HPDE6-E6E7 (cell line): ENCODE measurements around the gene HTATSF1.

Source experiments
- DNase-seq: peaks from one replicate; pipeline ENCODE4 v3.0.0; 2011; ENCODE audit warnings: missing footprints; ENCODE audit errors: extremely low spot score

HTATSF1 gene

DNA sequence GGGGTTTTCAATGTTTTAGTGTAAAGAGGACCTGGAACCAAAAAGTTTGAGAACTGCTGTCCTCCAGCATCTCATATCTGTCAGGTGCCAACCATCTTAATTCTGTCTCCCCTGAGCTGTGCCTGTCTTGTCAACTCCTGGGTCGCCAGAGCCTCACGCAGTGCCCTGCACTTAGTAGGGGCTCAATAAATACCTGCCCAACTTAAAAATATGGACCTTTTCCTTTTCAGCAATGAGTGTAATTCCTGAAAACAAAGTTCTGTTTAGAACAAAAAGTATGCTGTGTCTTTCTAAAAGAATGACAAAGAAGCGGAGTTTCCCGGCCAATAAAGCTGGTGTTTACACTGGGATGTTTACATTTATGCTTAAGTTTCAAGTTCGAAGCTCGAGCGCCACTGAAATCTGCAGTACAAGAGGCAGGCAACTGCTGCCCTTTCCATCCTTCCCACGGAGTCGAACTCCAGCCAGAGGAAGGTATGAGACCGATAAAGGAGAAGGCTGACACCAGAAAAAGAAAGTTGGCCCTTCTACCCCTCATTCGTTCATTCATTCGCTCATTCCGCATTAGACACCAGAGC, 1.1 kb upstream of the HTATSF1 start:
- DNase-seq = no peak

GRCh38 chrX:136496764-136497555, 432 bp upstream of the HTATSF1 start:
- DNase-seq = peak; percentile 28

DNA sequence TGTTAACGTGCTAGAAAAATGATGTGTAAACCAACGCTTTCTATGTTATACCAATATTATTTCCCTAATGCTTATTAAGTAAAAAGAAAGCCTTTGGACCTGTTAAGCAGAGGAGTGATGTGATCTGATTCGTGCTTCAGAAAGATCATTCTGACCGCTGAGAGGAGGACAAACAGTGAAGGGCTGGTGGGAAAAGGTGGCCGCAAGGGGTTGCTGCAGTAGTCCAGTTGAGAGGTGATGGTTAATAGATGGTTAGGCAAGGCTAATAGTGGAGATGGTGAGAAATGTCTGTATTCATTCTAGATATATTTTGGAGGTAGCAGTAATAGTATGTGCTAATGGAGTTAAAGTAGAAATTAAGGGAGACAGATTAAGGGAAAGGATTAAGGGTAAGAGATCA, 21.7 kb downstream of the HTATSF1 start:
- DNase-seq = no peak

DNA sequence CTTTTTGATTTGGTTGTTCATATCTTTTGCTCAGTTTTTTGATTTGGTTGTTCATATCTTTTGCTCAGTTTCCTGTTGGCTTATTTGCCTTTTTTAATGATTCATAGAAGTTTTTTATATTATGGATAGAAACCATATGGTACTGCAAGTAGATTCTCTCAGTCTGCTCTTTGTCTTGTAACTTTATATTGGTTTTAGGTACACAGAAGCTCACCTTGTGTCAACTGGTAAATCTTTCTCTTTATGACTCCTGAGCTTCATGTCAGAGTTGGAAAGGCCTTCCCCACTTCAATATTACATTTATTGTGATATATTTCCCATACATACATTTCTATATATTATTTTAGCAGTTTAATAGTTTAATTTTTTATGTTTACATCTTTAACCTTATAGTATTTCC, 26.4 kb downstream of the HTATSF1 start:
- DNase-seq = no peak

DNA sequence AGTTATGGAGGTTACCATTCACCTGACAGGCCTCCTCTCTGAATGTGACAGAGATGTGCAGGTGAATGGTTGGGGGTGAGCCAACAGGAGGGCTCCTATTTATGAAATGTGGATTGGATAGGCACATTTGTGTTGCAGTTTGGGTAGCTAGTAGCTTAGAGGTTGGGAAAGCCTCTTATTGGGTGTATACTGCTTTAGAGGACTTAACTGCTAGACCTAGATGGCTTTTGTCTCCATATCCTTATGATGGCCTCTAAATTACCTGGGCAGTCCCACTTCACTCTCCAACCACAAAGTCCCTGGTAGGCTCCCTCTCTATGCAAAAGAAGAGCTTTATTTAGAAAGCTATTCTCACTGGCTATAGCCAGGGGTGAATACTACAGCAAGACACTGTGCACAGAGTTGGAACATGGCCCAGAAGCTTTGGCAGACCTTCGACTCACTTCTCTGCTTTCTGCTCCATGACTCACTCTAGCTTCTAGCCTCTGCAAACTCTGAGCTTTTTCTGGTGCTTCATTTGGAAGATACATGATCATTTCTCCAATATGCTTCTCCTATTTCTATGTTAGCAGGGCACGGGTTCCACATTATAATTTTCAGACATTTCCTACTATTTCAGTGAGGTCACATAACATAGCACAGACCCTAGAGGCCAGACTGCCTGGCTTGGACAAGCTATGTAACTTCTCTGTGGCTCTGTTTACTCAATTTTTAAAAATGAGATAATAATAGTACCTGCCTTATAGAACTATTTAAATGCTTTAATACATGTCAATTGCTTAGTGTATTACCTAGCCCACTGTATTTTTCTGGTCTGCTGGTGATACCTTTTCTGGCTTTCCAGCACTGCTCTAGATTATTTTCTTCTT, 28.6 kb downstream of the HTATSF1 start:
- DNase-seq = peak; percentile 37

DNA sequence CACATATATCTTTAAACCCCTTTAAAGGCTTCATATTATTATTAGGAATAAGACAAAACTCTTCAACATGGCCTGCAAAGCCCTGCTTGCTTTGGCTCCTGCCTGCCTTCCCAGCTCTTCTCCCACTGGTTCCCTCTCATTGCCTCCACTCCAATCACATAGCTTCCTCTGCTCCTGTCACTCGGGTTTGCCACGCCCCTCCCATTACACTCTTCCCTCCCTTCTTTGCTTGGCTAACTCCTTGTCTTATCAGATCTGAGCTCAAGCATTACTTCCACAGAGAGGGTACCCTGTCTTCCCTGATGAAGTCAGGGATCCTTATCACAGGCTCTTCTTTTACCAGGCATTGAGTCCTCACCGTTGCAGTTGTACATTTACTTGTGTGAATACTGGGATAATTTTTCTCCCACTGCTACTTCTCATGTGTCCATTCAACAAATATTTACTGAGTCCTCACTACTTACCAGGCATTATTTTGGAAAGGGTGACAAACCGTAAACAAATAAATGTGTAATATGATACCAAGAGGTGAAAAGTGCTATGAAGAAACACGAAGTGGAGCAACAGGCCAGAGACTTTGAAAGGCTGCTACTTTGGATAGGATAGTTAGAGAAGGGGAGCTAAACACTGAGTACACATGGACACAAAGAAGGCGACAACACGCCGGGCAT, 31.4 kb downstream of the HTATSF1 start:
- DNase-seq = no peak

DNA sequence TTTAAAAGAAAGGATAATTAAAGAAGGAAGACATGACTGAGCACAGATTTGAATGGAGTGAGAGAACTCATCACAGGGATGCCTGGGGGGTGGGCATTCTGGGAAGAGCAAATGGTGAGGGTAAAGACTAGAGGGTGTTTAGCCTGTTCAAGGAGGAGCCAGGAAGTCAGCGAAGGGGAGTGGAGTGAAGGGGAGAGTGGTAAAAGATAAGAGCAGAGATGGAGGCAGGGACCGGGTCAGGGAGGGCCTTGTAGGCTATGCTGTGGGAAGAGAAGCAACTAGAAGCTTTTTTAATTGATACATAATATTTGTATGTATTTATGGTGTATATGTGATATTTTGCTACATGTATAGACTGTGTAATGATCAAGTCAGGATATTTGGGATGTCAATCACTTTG, 32.4 kb downstream of the HTATSF1 start:
- DNase-seq = no peak

- peak; percentile 22 for DNase-seq
These were observed 34.6 kb downstream of the HTATSF1 start, which contains the start of gene VGLL1 for GRCh38 chrX:136531951-136532350. Gene VGLL1 (plus strand): TSS chrX:136532215. CDS start chrX:136536021, 3,806 bp downstream.

- no peak for DNase-seq
These were observed 36.7 kb downstream of the HTATSF1 start for GRCh38 chrX:136534131-136534530.

DNA sequence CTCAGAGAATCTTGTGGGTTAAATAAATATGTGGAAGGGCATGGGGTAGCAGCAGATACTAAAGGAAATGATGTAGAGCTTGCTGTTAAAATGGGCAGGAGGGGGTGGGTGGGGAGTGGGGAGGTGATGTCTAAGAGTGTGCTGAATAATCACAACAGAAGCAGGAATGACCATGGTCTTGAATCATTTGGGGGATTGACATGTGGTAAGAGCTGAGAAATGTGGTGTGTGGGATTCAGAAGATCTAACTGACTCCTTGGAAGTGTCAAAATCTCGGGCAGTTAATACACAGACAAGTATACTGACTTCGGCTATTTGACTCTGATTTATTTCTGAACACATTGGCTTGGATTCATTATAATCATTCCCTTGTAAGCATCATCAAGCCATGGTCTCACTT, 41.4 kb downstream of the HTATSF1 start:
- DNase-seq = no peak

DNA sequence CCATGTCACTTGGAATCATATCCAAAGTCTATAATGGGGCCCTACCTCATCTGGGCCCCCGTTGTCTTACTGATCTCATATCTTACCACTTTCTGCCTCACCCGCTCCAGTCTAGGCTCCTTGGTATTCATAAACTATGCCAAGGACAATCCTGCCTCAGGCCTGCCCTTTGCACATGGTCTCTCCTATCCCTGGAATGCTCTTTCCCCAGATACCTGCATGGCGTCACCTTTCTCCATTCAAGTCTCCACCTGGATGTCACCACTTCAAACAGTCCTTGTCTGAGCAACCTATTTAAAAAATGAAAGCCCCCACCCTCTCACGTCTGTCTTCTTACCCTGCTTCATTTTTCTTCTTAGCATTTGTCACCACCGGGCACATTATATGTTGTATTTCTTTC, 42.8 kb downstream of the HTATSF1 start:
- no peak for DNase-seq

DNA sequence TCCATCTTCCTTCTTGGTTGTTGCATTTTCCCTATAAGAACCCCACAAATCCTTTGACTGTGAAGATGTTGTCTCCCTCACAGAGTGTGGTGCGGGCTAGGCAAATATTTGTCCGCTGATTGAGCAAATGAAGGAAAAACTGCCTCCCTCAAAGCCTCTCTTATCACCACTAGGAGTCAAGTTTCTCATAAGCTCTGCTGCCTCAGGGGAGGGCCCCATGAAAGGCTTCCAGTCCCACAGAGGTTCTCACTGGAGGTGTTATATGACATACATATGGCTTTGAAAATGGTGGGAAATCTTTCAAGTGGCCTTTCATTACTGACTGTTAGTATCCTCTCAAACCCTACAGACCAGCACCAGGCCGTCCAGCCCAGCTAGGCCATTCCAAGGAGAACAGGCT, 43.9 kb downstream of the HTATSF1 start:
- no peak for DNase-seq

GRCh38 chrX:136542281-136542680, 44.9 kb downstream of the HTATSF1 start:
- no peak for DNase-seq

DNA sequence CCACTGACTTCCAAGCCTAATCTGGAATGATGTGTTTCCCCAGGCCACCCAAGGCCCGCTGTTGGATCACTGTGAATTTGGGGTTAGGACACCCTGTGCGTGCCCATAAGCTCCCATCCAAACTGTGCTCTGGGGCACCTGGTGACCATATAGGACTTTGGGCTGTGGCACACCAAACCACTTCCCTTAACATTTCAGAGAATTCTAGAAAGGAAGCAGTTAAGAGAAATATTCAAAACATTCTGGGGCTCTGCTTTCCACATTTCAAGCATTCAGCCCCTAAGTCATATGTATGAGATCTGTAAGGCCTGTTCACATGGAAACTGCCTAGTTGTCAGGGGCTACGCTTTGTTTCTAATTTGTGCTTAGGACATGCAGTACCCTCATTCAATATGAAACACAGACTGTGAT, 49.0 kb downstream of the HTATSF1 start:
- DNase-seq = no peak

- no peak for DNase-seq
These were observed 51.8 kb downstream of the HTATSF1 start for GRCh38 chrX:136549226-136549625.

DNA sequence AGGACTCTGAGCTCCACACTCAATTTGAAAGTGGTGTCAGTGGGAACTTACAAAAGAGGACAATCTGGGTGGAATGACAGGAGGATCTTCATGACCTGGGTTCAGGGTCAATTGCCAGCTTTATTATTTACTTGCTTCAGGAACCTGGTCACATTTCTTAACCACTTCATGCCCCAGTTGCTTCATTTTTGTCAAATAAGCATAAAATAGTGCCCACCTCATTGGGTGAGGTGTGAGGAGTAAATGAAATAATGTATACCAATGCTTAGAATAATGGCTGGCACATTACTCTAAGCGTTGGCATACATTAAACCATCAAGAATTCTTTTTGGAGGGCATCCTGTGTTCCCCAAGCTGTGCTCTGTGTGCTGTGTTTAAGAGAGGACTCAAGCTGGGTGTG, 54.0 kb downstream of the HTATSF1 start:
- no peak for DNase-seq

- DNase-seq = no peak
These were observed 58.3 kb downstream of the HTATSF1 start for GRCh38 chrX:136555694-136556093.
